ENCODE results near the gene NF1.
"Not testable (repeated sequence)": the region's sequence is repeated elsewhere in the genome, so short reads cannot be mapped to it uniquely, and the experiment has no call there.

The NF1 gene

GRCh38 chr17:31260151-31260550, 165.4 kb downstream of the NF1 start:
- no peak for DNase-seq (ENCODE audit: low spot score)

GRCh38 chr17:31261601-31262000, 166.8 kb downstream of the NF1 start:
- DNase-seq (ENCODE audit: low spot score), result no peak

- not testable (repeated sequence) for DNase-seq (ENCODE audit: low spot score)
Measured at GRCh38 chr17:31262923-31263322, 168.1 kb downstream of the NF1 start.

GRCh38 chr17:31266042-31266441, 171.3 kb downstream of the NF1 start:
- DNase-seq (ENCODE audit: low spot score), result no peak

- DNase-seq (ENCODE audit: low spot score), result no peak
Measured at GRCh38 chr17:31269036-31269577, 174.3 kb downstream of the NF1 start.

- peak; percentile 84 for DNase-seq (ENCODE audit: low spot score)
Measured at GRCh38 chr17:31269578-31269983, 174.8 kb downstream of the NF1 start.

- DNase-seq (ENCODE audit: low spot score), result no peak
Measured at GRCh38 chr17:31272236-31272635, 177.5 kb downstream of the NF1 start.

GRCh38 chr17:31272803-31273202, 178.0 kb downstream of the NF1 start:
- no peak for DNase-seq (ENCODE audit: low spot score)

- no peak for DNase-seq (ENCODE audit: low spot score)
Measured at GRCh38 chr17:31273516-31273915, 178.7 kb downstream of the NF1 start.

- peak; percentile 56 for DNase-seq (ENCODE audit: low spot score)
Measured at GRCh38 chr17:31274252-31274651, 179.5 kb downstream of the NF1 start.

GRCh38 chr17:31275116-31275515, 180.3 kb downstream of the NF1 start:
- DNase-seq (ENCODE audit: low spot score), result no peak

GRCh38 chr17:31279401-31279800, 184.6 kb downstream of the NF1 start:
- no peak for DNase-seq (ENCODE audit: low spot score)

GRCh38 chr17:31281061-31281460, 186.3 kb downstream of the NF1 start:
- peak; percentile 8 for DNase-seq (ENCODE audit: low spot score)

GRCh38 chr17:31283841-31284240, 189.1 kb downstream of the NF1 start:
- DNase-seq (ENCODE audit: low spot score), result no peak

GRCh38 chr17:31286587-31286986, 191.8 kb downstream of the NF1 start:
- no peak for DNase-seq (ENCODE audit: low spot score)

GRCh38 chr17:31287932-31288331, 193.2 kb downstream of the NF1 start:
- DNase-seq (ENCODE audit: low spot score), result not testable (repeated sequence)

- no peak for DNase-seq (ENCODE audit: low spot score)
Measured at GRCh38 chr17:31289790-31290189, 195.0 kb downstream of the NF1 start.

- DNase-seq (ENCODE audit: low spot score), result no peak
Measured at GRCh38 chr17:31291820-31292219, 197.0 kb downstream of the NF1 start.

- no peak for DNase-seq (ENCODE audit: low spot score)
Measured at GRCh38 chr17:31293581-31293980, 198.8 kb downstream of the NF1 start.

- no peak for DNase-seq (ENCODE audit: low spot score)
Measured at GRCh38 chr17:31294231-31294630, 199.5 kb downstream of the NF1 start.

- DNase-seq (ENCODE audit: low spot score), result no peak
Measured at GRCh38 chr17:31294820-31295488, 200.2 kb downstream of the NF1 start.

- no peak for DNase-seq (ENCODE audit: low spot score)
Measured at GRCh38 chr17:31295489-31295871, 200.7 kb downstream of the NF1 start.

- no peak for DNase-seq (ENCODE audit: low spot score)
Measured at GRCh38 chr17:31296142-31296541, 201.4 kb downstream of the NF1 start.

GRCh38 chr17:31297090-31297489, 202.3 kb downstream of the NF1 start, which contains the start of gene OMG:
TSS of gene OMG (minus strand) at chr17:31297239. CDS start at chr17:31296331, 908 bp downstream.
- DNase-seq (ENCODE audit: low spot score), result no peak

All from AG20443 (cell line).